GM18520 (cell line): ENCODE data around the gene VAT1L.

Experiments
- ATAC-seq: cut with Tn5 transposase; IDR thresholded peaks from one replicate; pipeline ENCODE4 v1.9.1; 2021; ENCODE audit not compliant: unreplicated experiment

VAT1L gene

GRCh38 chr16:77781091-77781490 lies 7.3 kb upstream of the VAT1L start:
- ATAC-seq, result no peak

GRCh38 chr16:77782694-77783093 lies 5.7 kb upstream of the VAT1L start:
- ATAC-seq, result no peak

- no peak for ATAC-seq
Measured at GRCh38 chr16:77784441-77785372, 3.7 kb upstream of the VAT1L start.

DNA sequence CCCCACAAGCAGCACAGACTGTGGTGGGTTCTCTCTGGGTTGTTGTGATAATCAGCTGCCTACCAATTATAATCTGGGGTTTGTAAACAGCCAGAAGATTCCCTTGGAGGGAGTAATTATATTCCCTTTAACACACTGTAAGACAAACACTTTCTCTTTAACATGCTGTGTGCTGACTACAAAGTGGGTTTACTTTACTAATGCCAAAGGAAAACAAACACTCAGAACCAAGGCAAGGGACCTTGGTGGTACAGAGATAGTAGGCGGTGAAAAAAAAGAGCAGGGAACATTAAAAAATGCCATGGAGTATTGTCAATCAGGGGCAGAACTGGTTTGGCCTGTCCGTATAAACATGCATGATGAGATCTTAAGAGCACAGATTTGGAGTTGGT lies 3.0 kb upstream of the VAT1L start:
- ATAC-seq, result no peak

- no peak for ATAC-seq
Measured at GRCh38 chr16:77786186-77786847, 2.0 kb upstream of the VAT1L start.

DNA sequence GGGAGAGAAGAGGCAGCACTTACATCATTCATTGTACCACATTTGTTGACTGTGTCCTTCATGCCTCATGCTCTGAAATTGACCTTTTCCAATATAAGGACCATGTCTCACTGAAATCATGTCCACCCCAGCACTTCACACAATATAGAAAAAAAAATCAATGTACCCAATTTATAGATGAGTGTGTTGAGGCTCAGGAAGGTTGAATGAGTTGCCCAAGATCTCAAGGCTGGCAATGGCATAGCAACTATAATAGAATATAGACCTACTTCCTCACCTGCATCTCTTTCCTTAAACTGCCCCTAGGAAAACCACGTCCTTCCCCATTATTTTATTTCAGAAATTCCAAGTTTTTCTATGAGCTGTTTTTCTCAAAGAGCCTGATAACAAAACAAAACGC lies 912 bp upstream of the VAT1L start:
- ATAC-seq, result no peak

DNA sequence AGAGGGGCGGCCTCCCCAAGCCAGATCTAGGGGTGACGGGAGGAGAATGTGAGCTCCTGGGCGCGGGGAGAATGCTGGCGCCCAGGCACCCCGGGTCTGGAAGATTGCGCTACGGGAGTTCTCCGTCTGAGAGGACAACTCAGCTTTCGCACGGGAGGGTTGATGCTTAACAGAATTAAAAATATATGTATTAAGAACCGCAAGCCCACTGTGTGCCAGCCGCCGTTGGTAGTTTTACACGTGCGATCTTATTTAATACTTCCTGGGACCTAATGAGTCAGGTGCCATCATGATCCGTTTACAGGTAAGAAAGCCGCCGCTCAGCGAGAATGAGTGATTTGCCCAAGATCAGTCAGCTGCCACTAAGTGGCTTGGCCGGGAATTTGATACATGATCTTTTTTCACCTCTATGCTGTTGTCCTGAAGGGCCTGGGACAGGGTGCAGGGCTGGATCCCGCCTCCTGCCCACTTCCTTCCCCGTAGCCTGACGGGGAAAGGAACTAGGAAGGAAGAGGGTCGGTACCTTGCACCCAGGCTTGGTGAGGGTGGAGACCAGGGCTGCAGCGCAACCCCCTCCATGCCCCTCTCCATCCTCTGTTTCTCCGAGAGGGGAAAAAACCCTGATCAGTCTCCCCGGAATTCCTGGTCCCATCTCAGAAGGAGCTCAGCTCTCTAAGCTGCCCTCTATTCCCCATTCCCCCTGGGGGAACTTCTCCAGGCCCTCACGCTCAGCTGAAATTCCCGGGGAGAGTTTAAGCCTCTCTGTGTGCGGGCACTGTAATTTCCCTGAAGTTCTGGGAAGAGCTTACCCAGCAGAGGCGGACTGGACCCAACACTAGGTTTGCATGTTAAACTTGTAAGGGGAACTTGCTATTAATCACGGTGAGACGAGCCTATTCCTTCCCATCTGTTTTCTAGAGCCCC lies 983 bp downstream of the VAT1L start:
- no peak for ATAC-seq

GRCh38 chr16:77790009-77790372 lies 1.6 kb downstream of the VAT1L start:
- ATAC-seq, result no peak

DNA sequence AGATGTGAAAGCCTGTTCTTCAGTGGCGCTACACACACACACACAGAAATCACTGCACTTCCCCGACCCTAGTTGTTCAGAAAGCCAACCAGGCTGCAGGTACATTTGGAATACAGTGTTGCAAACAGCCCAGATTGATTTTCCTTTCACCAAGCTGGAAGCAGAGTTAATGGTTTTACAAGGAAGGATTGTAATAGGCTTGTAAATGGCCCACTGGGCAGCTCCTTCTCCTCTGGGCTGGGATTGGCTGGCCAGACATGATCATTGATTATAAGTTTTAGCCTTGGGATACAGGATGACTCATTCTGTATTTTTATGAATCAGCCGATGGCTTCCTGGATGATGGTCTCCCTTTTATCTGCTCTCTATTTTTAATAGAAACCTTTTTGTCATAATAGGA lies 2.5 kb downstream of the VAT1L start:
- no peak for ATAC-seq

GRCh38 chr16:77793417-77793816 lies 5.1 kb downstream of the VAT1L start:
- ATAC-seq, result no peak

- no peak for ATAC-seq
Measured at GRCh38 chr16:77794586-77794985, 6.2 kb downstream of the VAT1L start.

DNA sequence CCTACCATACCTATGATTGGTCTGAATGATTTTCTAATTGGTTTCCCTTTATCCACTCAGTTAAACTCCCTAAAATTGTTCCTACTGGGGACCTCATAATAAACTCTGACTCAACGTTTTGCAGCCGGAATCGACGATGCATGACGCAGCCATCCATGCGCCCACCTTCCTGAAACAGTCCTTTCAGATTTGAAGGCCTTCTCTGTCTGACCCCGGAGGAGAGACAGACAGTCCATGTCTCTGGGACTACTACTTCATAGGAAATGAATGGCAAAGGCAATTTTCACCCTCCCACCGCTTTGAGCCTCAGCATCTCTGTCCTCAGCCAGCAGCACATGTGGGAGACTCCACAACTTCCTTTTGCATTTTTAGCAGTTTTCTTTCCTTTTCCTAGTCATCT lies 13.5 kb downstream of the VAT1L start:
- ATAC-seq, result no peak

DNA sequence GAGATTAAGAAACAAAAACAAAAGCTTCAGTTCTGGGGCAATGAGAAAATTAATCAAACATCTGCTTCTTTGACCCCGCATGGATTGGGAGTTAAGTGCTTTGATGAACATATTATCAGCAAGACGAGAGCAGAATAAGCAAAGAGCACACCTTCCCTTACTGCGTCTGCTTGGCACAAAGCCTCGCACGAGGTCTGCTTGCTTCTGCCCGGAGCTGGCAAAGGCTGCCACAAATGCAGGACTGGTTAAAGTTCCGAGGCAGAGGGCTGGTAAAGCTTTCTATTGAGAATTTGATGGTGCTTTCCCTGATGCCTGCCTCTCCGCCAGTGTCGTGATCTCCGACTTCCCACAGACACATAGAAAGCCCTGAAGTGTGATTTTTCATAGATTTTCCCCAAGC lies 17.0 kb downstream of the VAT1L start:
- ATAC-seq, result no peak

GRCh38 chr16:77807021-77807420 lies 18.7 kb downstream of the VAT1L start:
- no peak for ATAC-seq

GRCh38 chr16:77812856-77813500 lies 24.6 kb downstream of the VAT1L start:
- ATAC-seq, result no peak

DNA sequence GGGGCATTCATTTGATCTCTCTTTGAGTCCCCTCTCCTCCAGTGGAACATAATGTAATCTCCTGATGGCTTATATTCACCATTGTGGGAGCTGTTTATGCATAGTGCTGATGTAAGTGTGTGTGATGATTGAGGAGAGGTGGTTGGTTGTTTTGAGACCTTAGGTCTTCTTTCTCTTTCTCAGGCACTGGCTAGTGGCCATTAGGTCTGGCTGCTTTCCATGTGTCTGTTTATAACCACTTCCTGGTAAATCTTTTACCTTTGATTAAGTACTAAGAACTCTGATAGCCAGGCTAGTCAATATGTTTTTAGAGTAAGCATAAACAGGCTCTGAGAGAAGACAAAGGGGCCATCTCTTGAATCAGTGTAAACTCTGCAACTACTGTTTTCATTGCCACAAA lies 27.9 kb downstream of the VAT1L start:
- ATAC-seq, result no peak

DNA sequence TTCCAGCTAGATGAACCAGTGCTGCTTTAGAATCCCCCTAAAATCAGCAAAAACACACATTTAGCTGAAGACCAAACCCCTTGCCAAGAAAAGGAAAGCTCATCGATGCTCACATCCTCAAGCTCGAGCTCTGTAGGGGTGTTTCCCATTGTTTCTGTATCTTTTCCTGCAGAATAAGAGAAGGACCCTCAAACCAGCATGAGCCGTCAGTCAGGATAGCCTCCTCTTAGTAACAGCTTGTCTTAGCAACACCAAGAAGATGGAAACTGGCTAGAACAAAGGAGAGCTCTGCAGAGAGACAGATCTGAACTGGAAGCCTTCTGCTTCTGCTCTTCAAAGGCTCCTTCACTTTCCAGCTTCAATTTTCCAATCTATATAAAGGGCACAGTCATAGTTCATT lies 32.0 kb downstream of the VAT1L start:
- no peak for ATAC-seq

DNA sequence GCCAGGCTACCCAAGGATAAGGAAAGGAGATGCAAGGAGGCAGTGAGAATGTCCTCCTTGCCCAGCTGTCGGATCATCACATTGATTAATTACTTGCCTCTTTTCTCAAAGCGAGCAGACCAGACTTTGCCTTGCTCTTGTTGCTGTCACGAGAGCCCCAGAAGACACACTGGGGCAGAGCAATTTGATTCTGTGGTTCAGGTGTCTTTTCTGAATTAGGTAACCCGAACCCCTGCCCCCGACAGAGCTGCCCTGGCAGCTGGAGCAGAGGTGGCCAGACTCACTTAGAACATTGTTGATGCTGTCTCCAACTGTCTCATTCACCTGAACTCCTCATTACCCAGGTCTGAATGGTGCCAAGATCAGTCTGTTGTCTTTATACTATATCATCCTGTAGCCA lies 34.3 kb downstream of the VAT1L start:
- no peak for ATAC-seq

DNA sequence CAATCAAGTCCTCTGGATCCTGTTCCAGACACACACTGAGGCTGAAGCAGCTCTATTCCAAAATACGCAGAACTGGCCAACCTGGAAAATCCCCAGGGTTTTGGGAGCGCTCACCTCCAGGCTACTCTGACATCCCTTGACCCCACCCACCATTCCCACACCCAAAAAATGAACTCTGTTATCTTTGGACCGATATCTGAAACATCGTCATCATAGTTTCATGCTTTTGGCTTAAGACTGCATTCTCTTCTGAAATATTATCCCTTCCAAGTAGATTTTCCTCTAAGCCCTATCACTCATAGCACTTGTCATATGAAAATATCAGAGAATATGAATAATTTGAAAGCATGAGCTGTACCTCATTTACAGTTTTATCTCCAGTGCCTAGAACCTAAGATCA lies 34.7 kb downstream of the VAT1L start:
- no peak for ATAC-seq

GRCh38 chr16:77825196-77825595 lies 36.8 kb downstream of the VAT1L start:
- ATAC-seq, result no peak

- ATAC-seq, result no peak
Measured at GRCh38 chr16:77827032-77827431, 38.7 kb downstream of the VAT1L start.
